ENCODE data around the gene DHX29. TPM values are rescaled to one million over a fixed set of nuclear protein-coding genes. Genes with fewer than 3 reads are reported as not detected.

DHX29 gene
- total RNA-seq, 1 experiment from 2014 or later, result 16.5 TPM

- BruUV-seq (replicated peaks), result no TSS peak
- Histone ChIP-seq H3K4me1 (replicated peaks; ENCODE audit: insufficient read depth) (peaks cover 26% of the 10 kb centered on the region), H3K27me3 (ENCODE audit: insufficient read depth, low read depth) (no peaks in the 10 kb centered on the region), H3F3A (ENCODE audit: insufficient read depth, low read depth) (peaks cover 4% of the 10 kb centered on the region; the same call in 1 of the 2 replicates), H3K4me2 (peak overlapping the region; percentile 83), H3K27ac (no peak overlapping the region), H3K79me2 (ENCODE audit: low read depth) (no peaks in the 10 kb centered on the region), H2AFZ (no peak overlapping the region), H3K4me3 (no peak overlapping the region), H3K9me2 (ENCODE audit: insufficient read depth) (no peaks in the 10 kb centered on the region), H3K36me3 (ENCODE audit: low read depth) (no peaks in the 10 kb centered on the region), H3K9me3 (ENCODE audit: insufficient read depth, low read depth) (no peaks in the 10 kb centered on the region), H4K20me1 (ENCODE audit: insufficient read depth) (no peaks in the 10 kb centered on the region)
- intact Hi-C loops (cut with micrococcal nuclease; ENCODE audit: unreplicated experiment), result no loop called here
- ChIA-PET POLR2A (ENCODE audit: unreplicated experiment) (no interaction called here), CTCF (no interaction called here)
- TF ChIP-seq EZH2 (IDR thresholded peaks at IDR 0.05; ENCODE audit: low read depth), result no peak
- DNase-seq, result no peak
Observed at GRCh38 chr5:55219770-55220169, 87.7 kb downstream of the DHX29 start.

- peak; percentile 82 to 94 for DNase-seq
- H3K9me3 ChIP-seq (ENCODE audit: insufficient read depth, low read depth), result no peaks in the 10 kb centered on the region
- H3K79me2 ChIP-seq (ENCODE audit: low read depth), result no peaks in the 10 kb centered on the region
- intact Hi-C loops (cut with micrococcal nuclease; ENCODE audit: unreplicated experiment), result no loop called here
- CTCF ChIA-PET, result interaction anchor here (0.6 to 0.7 kb wide), 2 partner anchors 43 to 88 kb away, joined by 4 to 5 read pairs; no protein-coding TSS in a partner anchor
- no TSS peak for BruUV-seq (replicated peaks)
- peaks cover 4% of the 10 kb centered on the region; the same call in 1 of the 2 replicates for H3F3A ChIP-seq (ENCODE audit: insufficient read depth, low read depth)
- POLR2A ChIA-PET (ENCODE audit: unreplicated experiment), result interaction anchor here (0.6 kb wide), 1 partner anchor 15 kb away, joined by 10 read pairs; no protein-coding TSS in a partner anchor
- H2AFZ ChIP-seq, result no peak overlapping the region
- no peak for TF ChIP-seq EZH2 (IDR thresholded peaks at IDR 0.05; ENCODE audit: low read depth)
- TF ChIP-seq CTCF (conservative IDR thresholded peaks at IDR 0.05), result no peak
- peak overlapping the region; percentile 41; the same call in 1 of the 2 replicates for H3K4me3 ChIP-seq
- H3K9me2 ChIP-seq (ENCODE audit: insufficient read depth), result no peaks in the 10 kb centered on the region
- no peaks in the 10 kb centered on the region for H3K27me3 ChIP-seq (ENCODE audit: insufficient read depth, low read depth)
- no peaks in the 10 kb centered on the region for H4K20me1 ChIP-seq (ENCODE audit: insufficient read depth)
- H3K27ac ChIP-seq, result peak overlapping the region; percentile 52
- no peaks in the 10 kb centered on the region for H3K36me3 ChIP-seq (ENCODE audit: low read depth)
- H3K4me1 ChIP-seq (replicated peaks; ENCODE audit: insufficient read depth), result peaks cover 26% of the 10 kb centered on the region
- peak overlapping the region; percentile 83 for H3K4me2 ChIP-seq
Observed at GRCh38 chr5:55218967-55219366, 88.5 kb downstream of the DHX29 start.

- no peaks in the 10 kb centered on the region for H3K9me3 ChIP-seq (ENCODE audit: insufficient read depth, low read depth)
- no peak overlapping the region for H2AFZ ChIP-seq
- H3K9me2 ChIP-seq (ENCODE audit: insufficient read depth), result no peaks in the 10 kb centered on the region
- H3K4me2 ChIP-seq, result no peak overlapping the region
- H3K27ac ChIP-seq, result no peak overlapping the region
- no peaks in the 10 kb centered on the region for H3K79me2 ChIP-seq (ENCODE audit: low read depth)
- ChIA-PET CTCF (no interaction called here), POLR2A (ENCODE audit: unreplicated experiment) (interaction anchor here (0.6 kb wide), 1 partner anchor 350 kb away, joined by 22 read pairs; no protein-coding TSS in a partner anchor)
- H3F3A ChIP-seq (ENCODE audit: insufficient read depth, low read depth), result 0 out of 2 replicates have a peak, but pooled peaks cover 6% of the 10 kb centered on the region
- no peak for TF ChIP-seq EZH2 (IDR thresholded peaks at IDR 0.05; ENCODE audit: low read depth)
- TF ChIP-seq CTCF (conservative IDR thresholded peaks at IDR 0.05), result no peak
- DNase-seq, result peak in 1 of 2 experiments; percentile 40
- no peaks in the 10 kb centered on the region for H4K20me1 ChIP-seq (ENCODE audit: insufficient read depth)
- H3K4me1 ChIP-seq (replicated peaks; ENCODE audit: insufficient read depth), result 0 out of 2 replicates have a peak, but pooled peaks cover 6% of the 10 kb centered on the region
- H3K4me3 ChIP-seq, result no peak overlapping the region
- H3K27me3 ChIP-seq (ENCODE audit: insufficient read depth, low read depth), result no peaks in the 10 kb centered on the region
- H3K36me3 ChIP-seq (ENCODE audit: low read depth), result no peaks in the 10 kb centered on the region
- intact Hi-C loops (cut with micrococcal nuclease; ENCODE audit: unreplicated experiment), result no loop called here
- no TSS peak for BruUV-seq (replicated peaks)
Observed at GRCh38 chr5:55211184-55211874, 96.2 kb downstream of the DHX29 start.

Other genes with a start within 250 kb of the DHX29 start
- gene GZMA, start 205.0 kb downstream of the DHX29 start, total RNA-seq (2021), result not detected in 2 replicates
- gene GPX8, start 147.5 kb downstream of the DHX29 start, total RNA-seq (2021), result 24.6 and 40.2 TPM in 2 replicates
- gene CDC20B, start 134.5 kb downstream of the DHX29 start, total RNA-seq (2021), result not detected in 2 replicates
- gene MCIDAS, start 80.4 kb downstream of the DHX29 start, total RNA-seq (2021), result 1.1 and 1.8 TPM in 2 replicates
- gene CCNO, start 74.1 kb downstream of the DHX29 start, total RNA-seq (2021), result 4.7 and 7.1 TPM in 2 replicates
- 51.7 and 56.7 TPM in 2 replicates for gene MTREX, start 295 bp upstream of the DHX29 start, total RNA-seq (2021)
- gene PLPP1, start 227.3 kb upstream of the DHX29 start, total RNA-seq (2021), result 12.2 and 18.4 TPM in 2 replicates

Data from PC-9 (cell line).